Lung (tissue), 12 donors: Measurements from ENCODE around the gene STPG3. TPM values are rescaled to one million over a fixed set of nuclear protein-coding genes. Genes with fewer than 3 reads are reported as not detected.
A peak's percentile ranks its signal among the peaks of the same experiment; 100 is the strongest.

Experiments
- ATAC-seq: fragments of 200-7000 bp; cut with Tn5 transposase; one replicate; pipeline ENCODE4 v1.9.1; 2020; ENCODE audit warnings: moderate number of reproducible peaks; ENCODE audit not compliant: insufficient read depth, low FRiP score
- DNase-seq, 3 donors: peaks; one replicate each; pipeline ENCODE4 v3.0.0-alpha.2; 2013 to 2017
- H3K27ac ChIP-seq, 2 donors: one replicate each; pipeline ENCODE4 v1.5.1; 2013; ENCODE audit warnings: mild to moderate bottlenecking in 2 of 2, moderate library complexity in 2 of 2, control low read depth in 1 of 2, inconsistent platforms in 1 of 2, low read depth in 1 of 2, low read length in 1 of 2
- H3K27me3 ChIP-seq, 3 donors: one replicate each; pipeline ENCODE4 v1.5.1; 2013; ENCODE audit warnings: low read length in 2 of 3; ENCODE audit not compliant: control insufficient read depth in 3 of 3, insufficient read depth in 3 of 3
- H3K36me3 ChIP-seq, 4 donors: one replicate each; pipeline ENCODE4 v1.5.1; 2013; ENCODE audit warnings: low read length in 4 of 4, mild to moderate bottlenecking in 1 of 4, moderate library complexity in 1 of 4; ENCODE audit not compliant: control insufficient read depth in 4 of 4, insufficient read depth in 4 of 4
- H3K4me1 ChIP-seq, 5 donors: one replicate each; pipeline ENCODE4 v1.5.1; 2013; ENCODE audit warnings: low read length in 5 of 5, mild to moderate bottlenecking in 2 of 5, moderate library complexity in 1 of 5; ENCODE audit not compliant: control insufficient read depth in 5 of 5, insufficient read depth in 5 of 5
- H3K4me3 ChIP-seq: one replicate; pipeline ENCODE4 v1.5.1; 2013; ENCODE audit warnings: mild to moderate bottlenecking, control low read depth, moderate library complexity
- H3K9ac ChIP-seq, 2 donors: one replicate each; pipeline ENCODE4 v1.5.1; 2013; ENCODE audit warnings: low read length in 2 of 2, control low read depth in 1 of 2; ENCODE audit not compliant: insufficient read depth in 1 of 2
- H3K9me3 ChIP-seq, 4 donors: one replicate each; pipeline ENCODE4 v1.5.1; 2013; ENCODE audit warnings: low read length in 3 of 4, mild to moderate bottlenecking in 1 of 4, moderate library complexity in 1 of 4; ENCODE audit not compliant: control insufficient read depth in 4 of 4, insufficient read depth in 3 of 4
- CTCF ChIP-seq: IDR thresholded peaks from 2 replicates; pipeline ENCODE4 v1.5.1; 2012; ENCODE audit warnings: mild to moderate bottlenecking; ENCODE audit errors: control extremely low read depth, extremely low read depth
- WGBS, 2 donors: extraction: QIAGEN DNeasy Blood & Tissue Kit; methylation state at CpG; one replicate each; pipeline ENCODE4 v1.1.7; 2013; 5-methylcytosine and 5-hydroxymethylcytosine counted together
- polyA plus RNA-seq, 2 donors: library from polyadenylated mRNA; stranded (reverse); fragments of 200-250 nt; gene quantifications; one replicate each; pipeline ENCODE4 v1.2.1, GENCODE V29; 2013
- total RNA-seq, 2 donors: library from RNA; depleted of rRNA in 1 of 2; stranded (reverse); fragments of >200 nt in 1 of 2; gene quantifications; one replicate each; pipeline ENCODE4 v1.2.1, GENCODE V29; 2014 to 2021
- donor health status: control.
- donor health status: control.
- donor health status: Bipolar disorder and iron deficiency.
- donor health status: healthy.
- donor health status: DM: yes; HTN: yes; CAD: no.

Gene STPG3
- total and polyA plus RNA-seq, 4 donors, result 0.18 TPM; not detected in 3

GRCh38 chr9:137293094-137293481, 42.0 kb downstream of the STPG3 start:
- 79 to 82% methylated on average over 15 of the region's 15 CpGs for WGBS, 2 donors
- H3K36me3 ChIP-seq, result no peaks in the 10 kb centered on the region
- peak overlapping the region in 1 of 2 donors; percentile 60 for H3K27ac ChIP-seq
- peaks cover 0 to 18% (median 0%) of the 10 kb centered on the region in 3 donors for H3K27me3 ChIP-seq
- peaks cover 0 to 6% (median 0%) of the 10 kb centered on the region in 4 donors for H3K9me3 ChIP-seq
- peaks cover 0 to 21% (median 12%) of the 10 kb centered on the region in 5 donors for H3K4me1 ChIP-seq
- ATAC-seq, result no peak
- no peak for TF ChIP-seq CTCF
- no peak for DNase-seq
- H3K9ac ChIP-seq, result no peak overlapping the region
- H3K4me3 ChIP-seq, result no peak overlapping the region

DNA sequence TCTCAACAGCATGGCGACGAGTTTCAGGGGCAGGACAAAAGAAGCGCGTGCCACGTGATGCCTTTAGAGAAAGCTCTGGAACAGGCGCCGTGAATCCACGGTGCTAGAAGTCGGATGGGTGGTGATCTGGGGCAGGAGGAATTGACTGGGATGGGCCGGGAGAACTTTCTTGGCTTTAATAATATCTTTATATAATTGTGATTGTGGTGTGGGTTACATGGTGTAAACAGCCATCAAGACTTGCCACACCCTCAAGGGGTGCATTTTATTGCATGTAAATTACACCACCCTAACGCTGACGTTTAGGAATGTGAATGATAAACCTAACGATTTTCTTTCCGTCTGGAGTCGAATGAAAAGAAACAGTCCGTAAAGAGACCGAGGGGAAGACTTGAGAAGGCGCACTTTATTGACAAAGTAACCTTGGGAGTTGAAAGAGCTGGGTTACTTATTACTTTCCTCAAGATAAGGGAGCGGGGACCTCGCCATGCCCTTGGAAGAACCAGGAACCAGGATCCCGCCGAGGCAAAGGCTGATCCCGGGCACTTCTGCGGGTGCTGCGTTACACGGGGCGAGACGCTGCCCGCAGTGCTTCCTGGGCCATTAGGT, 42.5 kb downstream of the STPG3 start:
- peak; percentile 57 to 73 (median 64) for DNase-seq
- H3K27ac ChIP-seq, result peak overlapping the region in 1 of 2 donors; percentile 88
- H3K36me3 ChIP-seq, result no peaks in the 10 kb centered on the region
- no peak overlapping the region for H3K9ac ChIP-seq
- H3K4me3 ChIP-seq, result no peak overlapping the region
- H3K9me3 ChIP-seq, result peaks cover 0 to 6% (median 0%) of the 10 kb centered on the region in 4 donors
- no peak for TF ChIP-seq CTCF
- H3K4me1 ChIP-seq, result peaks cover 0 to 21% (median 14%) of the 10 kb centered on the region in 5 donors
- no peak for ATAC-seq
- H3K27me3 ChIP-seq, result peaks cover 0 to 18% (median 0%) of the 10 kb centered on the region in 3 donors
- WGBS, 2 donors, result 45 to 71% methylated on average over 29 of the region's 29 CpGs

GRCh38 chr9:137294091-137294680, 43.1 kb downstream of the STPG3 start:
- Histone ChIP-seq H3K4me3 (no peak overlapping the region), H3K36me3 (no peaks in the 10 kb centered on the region), H3K9me3 (peaks cover 0 to 6% (median 0%) of the 10 kb centered on the region in 4 donors), H3K4me1 (peaks cover 0 to 21% (median 14%) of the 10 kb centered on the region in 5 donors), H3K27ac (peak overlapping the region in 1 of 2 donors; percentile 88), H3K27me3 (peaks cover 0 to 20% (median 0%) of the 10 kb centered on the region in 3 donors), H3K9ac (no peak overlapping the region)
- ATAC-seq (peak; percentile 56), DNase-seq (peak; percentile 71 to 83 (median 76))
- 24 to 26% methylated on average over 11 of the region's 11 CpGs for whole genome bisulfite sequencing, 2 donors
- no peak for TF ChIP-seq CTCF
